Fibroblast of pulmonary artery (primary cell): ENCODE results near the gene CARM1.

Experiments used
- DNase-seq: peaks from one replicate; pipeline ENCODE4 v3.0.0-alpha.2; 2010; ENCODE audit warnings: low read depth
- H3K4me3 ChIP-seq: replicated peaks from 2 replicates; pipeline ENCODE4 v1.5.1; 2011; ENCODE audit warnings: low read depth, mild to moderate bottlenecking, control low read depth, low read length, moderate library complexity
- TF ChIP-seq, protein P1 (sequence below): IDR thresholded peaks from 2 replicates; pipeline ENCODE4 v1.5.1; 2011; ENCODE audit warnings: mild to moderate bottlenecking, control low read depth, low read length, inconsistent platforms; ENCODE audit errors: missing control alignments

The CARM1 gene

DNA sequence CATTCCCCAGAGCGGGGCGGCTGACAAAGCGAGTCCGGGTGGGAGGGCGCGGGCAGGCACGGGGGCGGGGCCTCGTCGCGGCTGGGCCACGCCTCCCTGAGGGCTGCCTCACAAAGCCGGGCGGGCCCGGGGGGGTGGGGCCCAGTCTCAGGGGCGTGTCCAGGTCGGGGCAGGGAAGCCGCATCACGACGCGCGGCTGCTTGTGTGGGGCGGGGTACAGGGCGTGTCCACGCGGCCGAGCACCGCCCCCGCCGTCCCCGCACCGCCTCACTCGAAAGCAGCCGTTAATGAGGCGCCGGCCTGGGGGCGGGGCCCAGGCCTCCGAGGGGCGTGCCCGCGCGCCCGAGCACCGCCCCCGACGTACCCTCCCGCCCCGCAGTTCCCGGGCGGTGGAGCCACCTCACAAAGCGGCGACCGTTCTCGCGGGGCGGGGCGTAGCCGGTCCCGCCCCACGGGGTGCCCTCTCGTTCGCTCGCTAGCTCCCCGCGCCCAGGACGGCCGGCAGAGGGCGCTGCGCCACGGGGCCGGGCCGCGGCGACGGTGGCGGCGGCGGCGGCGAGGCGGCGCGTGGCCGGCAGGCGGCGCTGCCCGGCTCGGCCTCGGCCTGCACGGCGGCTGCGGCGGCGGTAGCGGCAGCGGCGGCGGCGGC, at the start of gene CARM1:
TSS of gene CARM1 (plus strand) at position 599 of the 649 bp plus-strand sequence. CDS start 150 bp downstream, outside the sequence.
- DNase-seq: peak; percentile 99
- TF ChIP-seq, protein P1, sequence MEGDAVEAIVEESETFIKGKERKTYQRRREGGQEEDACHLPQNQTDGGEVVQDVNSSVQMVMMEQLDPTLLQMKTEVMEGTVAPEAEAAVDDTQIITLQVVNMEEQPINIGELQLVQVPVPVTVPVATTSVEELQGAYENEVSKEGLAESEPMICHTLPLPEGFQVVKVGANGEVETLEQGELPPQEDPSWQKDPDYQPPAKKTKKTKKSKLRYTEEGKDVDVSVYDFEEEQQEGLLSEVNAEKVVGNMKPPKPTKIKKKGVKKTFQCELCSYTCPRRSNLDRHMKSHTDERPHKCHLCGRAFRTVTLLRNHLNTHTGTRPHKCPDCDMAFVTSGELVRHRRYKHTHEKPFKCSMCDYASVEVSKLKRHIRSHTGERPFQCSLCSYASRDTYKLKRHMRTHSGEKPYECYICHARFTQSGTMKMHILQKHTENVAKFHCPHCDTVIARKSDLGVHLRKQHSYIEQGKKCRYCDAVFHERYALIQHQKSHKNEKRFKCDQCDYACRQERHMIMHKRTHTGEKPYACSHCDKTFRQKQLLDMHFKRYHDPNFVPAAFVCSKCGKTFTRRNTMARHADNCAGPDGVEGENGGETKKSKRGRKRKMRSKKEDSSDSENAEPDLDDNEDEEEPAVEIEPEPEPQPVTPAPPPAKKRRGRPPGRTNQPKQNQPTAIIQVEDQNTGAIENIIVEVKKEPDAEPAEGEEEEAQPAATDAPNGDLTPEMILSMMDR: peak; percentile 31
- H3K4me3 ChIP-seq: peak within 1 kb of the TSS; percentile 88

DNA sequence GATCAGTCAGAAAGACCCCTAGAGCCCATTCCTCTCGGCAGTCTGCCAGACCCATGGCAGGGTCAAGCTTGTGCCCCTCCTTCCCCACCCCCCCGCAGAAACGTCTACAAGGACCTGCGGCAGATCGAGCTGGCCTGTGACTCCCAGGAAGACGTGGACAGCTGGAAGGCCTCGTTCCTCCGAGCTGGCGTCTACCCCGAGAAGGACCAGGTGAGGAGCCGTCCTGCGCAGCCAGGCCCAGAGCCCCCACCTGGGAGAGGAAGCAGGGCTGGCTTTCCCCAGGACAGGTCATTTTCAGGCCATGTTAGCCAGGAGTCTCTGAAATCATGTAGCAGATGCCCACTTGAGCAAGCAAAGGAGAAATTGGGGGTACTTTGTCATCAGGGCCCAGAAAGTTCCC, 47.7 kb upstream of the CARM1 start:
- TF ChIP-seq, protein P1: no peak
- no peak for DNase-seq
- H3K4me3 ChIP-seq: no peak overlapping the region

DNA sequence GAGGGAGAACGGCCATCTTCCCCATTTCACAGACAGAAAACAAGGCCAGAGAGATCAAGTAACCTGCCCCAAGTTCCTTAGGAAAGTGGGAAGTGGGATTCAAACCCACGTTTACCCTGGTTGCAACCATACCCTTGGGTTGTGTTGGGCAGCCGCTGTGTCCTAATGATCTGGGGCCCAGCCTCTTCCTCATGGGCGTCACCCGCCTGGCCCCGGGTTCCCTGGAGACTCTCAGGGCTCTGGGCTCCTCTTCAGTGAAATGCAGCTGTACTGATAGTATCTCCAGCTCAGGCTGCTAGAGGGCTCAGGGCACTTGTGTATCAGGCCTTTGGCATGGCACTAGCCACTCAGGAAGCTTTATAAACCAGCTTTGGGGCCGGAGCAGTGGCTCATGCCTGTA, 45.1 kb upstream of the CARM1 start:
- DNase-seq: no peak
- no peak overlapping the region for H3K4me3 ChIP-seq
- TF ChIP-seq, protein P1: no peak

DNA sequence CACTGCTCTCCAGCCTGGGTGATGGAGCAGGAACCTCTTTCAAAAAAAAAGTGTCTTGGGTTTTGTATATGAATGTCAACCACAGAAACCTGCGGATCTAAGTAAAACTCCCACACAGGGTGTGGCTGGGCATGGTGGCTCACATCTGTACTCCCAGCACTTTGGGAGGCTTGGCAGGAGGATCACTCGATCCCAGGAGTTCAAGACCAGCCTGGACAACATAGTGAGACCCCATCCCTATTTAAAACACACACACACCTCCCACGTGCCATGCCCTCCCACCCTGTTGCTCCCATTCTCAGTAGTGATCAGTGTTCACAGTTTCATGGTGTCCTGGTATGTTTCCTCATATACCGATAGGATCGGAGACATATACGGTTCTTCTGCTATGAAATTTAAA, 44.5 kb upstream of the CARM1 start:
- DNase-seq: no peak
- no peak overlapping the region for H3K4me3 ChIP-seq
- TF ChIP-seq, protein P1: no peak

DNA sequence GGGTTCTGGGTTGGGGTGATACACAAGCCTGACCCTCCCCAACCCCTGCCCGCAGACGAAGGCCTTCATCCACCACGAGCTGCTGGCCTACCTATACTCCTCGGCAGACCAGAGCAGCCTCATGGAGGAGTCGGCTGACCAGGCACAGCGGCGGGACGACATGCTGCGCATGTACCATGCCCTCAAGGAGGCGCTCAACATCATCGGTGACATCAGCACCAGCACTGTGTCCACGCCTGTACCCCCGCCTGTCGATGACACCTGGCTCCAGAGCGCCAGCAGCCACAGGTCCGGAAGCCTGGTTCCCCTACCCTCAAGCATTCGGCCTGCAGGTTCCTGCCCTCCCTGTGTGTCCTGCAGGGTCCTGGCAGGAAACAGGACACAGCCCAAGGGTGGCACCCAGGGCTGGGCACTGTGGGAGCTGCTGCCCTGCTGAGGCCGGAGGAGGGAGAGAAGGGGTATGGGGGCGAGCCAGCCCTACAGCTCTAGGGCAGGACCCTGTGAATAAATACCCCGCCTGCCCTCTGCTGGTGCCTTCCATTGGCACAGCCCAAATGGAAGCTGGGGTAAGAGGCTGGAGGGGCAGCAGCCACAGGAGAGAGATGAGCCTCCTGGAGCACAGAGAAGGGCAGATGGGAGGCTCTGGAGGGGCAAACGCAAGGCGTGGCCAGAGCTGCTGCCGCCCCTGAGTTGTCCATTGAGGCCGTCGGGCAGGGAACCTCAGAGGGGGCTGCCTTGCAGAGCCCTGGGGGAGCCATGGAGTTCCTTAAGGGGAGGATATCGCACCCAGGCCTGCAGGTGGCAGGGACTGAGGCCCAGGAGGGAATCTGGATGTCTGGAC, 42.2 kb upstream of the CARM1 start:
- H3K4me3 ChIP-seq: no peak overlapping the region
- no peak for DNase-seq

DNA sequence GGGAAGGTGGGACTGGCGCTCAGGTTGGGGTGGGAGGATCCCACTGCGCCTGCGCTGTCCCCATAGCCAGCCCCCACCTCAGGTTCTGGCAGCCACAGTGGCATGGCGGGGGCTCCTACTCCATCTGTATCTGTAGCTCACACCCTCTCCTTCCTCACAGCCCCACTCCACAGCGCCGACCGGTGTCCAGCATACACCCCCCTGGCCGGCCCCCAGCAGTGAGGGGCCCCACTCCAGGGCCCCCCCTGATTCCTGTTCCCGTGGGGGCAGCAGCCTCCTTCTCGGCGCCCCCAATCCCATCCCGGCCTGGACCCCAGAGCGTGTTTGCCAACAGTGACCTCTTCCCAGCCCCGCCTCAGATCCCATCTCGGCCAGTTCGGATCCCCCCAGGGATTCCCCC, 41.4 kb upstream of the CARM1 start:
- TF ChIP-seq, protein P1: no peak
- H3K4me3 ChIP-seq: no peak overlapping the region
- DNase-seq: no peak

More for the DNA sequence above, 42.2 kb upstream of the CARM1 start:
- TF ChIP-seq, protein P1: peak; percentile 7
